CD4-positive, alpha-beta T cell treated with Interleukin-2 at 100 ng/mL for 4 hours (primary cell): ENCODE results near the gene ARMH1.
"Not testable (repeated sequence)": the region's sequence is repeated elsewhere in the genome, so short reads cannot be mapped to it uniquely, and the experiment has no call there.

Source experiments
- DNase-seq: peaks from one replicate; pipeline ENCODE4 v3.0.0-alpha.2; 2020; ENCODE audit warnings: low spot score

Gene ARMH1

GRCh38 chr1:44645476-44646244 lies 28.9 kb upstream of the ARMH1 start:
- DNase-seq = no peak

GRCh38 chr1:44646261-44647110 lies 28.0 kb upstream of the ARMH1 start:
- DNase-seq = no peak

DNA sequence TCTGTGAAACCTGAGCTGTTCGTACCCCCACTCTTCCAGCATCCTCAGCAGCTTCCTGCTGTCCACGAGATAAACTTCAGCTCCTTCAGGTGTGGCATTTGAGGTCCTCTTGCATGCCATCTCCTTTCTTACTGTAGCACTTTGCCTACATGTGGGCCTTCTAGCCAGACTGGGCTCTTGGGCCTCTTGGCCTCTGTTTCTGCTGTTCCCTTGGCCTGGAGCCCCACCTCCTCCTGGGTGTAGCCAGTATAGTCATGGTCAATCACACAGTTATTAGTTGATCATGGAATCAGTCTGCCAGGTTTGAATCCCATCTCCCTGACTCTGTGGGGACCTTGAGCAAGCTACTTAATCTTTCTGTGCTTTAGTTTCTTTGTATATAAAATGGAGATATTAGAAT lies 26.6 kb upstream of the ARMH1 start:
- no peak for DNase-seq

DNA sequence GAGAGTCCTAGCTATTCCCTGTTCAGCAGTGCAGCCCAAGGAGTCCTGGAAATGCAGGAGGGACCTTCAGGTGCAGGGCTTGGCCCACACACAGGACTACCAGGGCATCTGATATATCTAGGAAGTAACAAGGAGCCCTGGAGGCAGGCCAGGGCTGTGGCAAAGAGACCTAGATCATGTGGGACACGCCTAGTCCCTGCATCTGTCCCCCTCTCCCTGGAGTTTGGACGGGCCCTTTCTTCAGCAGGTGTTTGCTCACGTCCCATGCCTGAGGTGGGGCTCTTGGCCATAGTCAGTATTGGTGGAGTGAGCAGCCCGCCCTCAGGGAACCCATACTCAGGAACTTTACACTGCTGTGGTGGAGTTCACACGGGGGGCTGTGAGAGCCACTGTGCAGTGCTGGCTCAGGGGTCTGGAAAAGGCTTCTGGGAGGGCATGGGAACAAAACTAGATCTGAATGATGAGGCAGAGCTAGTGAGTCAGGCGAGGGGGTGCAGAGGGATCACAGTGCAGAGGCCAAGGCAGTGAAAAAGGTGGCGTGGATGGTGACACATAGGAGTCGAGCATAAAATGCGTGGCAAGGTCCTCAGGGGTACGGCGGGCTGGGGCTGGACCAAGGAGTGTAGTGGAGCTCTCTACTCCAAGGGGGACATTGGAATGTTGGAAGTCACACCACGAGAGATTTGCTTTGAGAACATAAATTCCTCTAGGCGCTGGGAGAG lies 25.8 kb upstream of the ARMH1 start:
- DNase-seq = no peak

GRCh38 chr1:44649788-44650158 lies 24.7 kb upstream of the ARMH1 start:
- no peak for DNase-seq

- DNase-seq = no peak
Measured at GRCh38 chr1:44650159-44650831, 24.2 kb upstream of the ARMH1 start.

DNA sequence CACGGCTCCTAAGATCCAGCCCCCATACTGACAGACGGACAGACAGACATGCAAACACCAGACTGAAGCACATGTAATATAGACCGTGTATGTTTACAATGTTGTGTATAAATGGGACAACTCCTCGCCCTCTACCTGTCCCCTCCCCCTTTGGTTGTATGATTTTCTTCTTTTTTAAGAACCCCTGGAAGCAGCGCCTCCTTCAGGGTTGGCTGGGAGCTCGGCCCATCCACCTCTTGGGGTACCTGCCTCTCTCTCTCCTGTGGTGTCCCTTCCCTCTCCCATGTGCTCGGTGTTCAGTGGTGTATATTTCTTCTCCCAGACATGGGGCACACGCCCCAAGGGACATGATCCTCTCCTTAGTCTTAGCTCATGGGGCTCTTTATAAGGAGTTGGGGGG lies 23.4 kb upstream of the ARMH1 start:
- DNase-seq = no peak

DNA sequence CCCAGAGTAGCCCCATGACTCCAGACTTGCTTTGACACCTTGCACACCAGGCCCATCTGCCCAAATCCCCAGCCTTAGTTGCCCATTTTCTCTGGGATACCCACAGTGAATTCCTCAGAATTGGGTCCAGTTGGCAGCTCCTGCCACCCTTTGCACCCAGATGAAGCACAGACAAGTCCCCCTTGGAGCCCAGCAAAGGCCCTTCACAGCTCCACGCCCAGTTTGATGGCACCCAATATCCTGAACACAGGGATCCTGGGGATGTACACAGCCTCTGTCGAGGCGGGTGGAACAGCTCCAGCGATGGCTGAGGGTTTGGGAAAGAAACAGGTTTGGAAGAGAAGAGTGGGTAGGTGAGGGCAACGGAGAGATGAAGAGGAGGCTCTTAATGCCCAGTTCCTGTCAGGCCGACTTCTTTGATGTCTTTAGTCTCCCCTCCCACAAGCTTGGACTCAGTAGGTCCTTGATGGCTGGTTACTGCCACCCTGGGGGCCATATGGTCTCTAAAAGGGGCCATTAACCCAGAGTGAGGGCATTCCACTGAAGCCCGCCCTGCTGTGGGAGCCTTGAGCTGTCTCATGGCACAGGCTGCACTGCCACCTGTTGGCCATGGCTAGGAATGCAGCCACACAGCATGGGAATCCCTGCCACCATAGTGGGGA lies 21.9 kb upstream of the ARMH1 start:
- DNase-seq = peak; percentile 80

- no peak for DNase-seq
Measured at GRCh38 chr1:44653107-44653964, 21.2 kb upstream of the ARMH1 start.

- DNase-seq = no peak
Measured at GRCh38 chr1:44654621-44655187, 19.8 kb upstream of the ARMH1 start.

DNA sequence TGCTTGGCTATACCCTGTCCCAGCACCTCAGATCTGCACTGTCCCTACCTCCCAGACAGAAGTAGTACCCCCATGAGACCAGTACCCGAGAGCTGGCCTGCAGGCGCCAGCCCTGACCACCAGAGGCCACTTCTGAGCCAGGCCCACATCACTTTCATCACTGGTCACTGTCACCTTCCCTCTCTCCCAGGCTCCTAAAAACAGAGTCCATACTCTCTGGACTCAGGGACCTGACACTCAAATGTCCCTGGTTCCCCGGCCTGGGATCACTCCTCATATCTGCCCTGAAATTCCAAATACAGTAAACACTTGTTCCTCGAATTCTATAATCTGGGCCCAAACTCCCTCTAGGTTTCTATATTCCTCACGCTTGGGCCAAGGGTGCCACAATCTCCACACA lies 18.9 kb upstream of the ARMH1 start:
- no peak for DNase-seq

DNA sequence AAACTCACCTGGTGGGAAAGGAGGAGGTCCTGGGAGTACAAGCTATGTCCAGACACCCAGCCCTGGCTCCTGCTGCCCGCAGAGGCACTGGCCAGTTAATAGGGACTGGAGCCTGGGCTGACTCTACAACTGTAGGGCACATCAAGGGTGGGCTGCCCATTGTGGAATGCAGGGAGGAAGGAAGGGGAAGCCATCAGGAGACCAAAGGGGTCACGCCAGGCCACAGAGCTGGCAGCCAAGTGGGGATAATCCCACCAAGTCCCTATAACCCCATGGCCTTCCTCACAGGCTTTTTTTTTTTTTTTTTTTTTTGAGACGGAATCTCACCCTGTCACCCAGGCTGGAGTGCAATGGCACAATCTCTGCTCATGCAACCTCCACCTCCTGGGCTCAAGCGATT lies 14.9 kb upstream of the ARMH1 start:
- no peak for DNase-seq

- DNase-seq = no peak
Measured at GRCh38 chr1:44660176-44660575, 14.3 kb upstream of the ARMH1 start.

GRCh38 chr1:44661781-44662682 lies 12.5 kb upstream of the ARMH1 start:
- no peak for DNase-seq

DNA sequence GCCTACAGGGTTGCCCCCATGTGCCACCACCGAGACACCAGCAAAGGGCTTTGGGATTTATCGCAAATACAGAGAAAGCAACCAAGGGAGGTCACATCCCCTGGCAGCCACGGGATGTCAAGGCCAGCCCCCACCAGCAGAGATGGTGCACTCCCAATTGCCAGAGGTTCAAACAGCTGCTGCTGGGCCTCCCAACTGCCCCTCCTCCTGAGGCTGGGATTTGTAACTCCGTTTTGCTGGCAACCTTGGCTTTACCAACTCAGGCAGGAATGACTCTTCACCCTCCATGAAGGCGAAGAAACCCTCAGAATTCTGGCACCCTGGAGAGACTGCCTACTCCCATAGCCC lies 11.9 kb upstream of the ARMH1 start:
- DNase-seq = no peak

DNA sequence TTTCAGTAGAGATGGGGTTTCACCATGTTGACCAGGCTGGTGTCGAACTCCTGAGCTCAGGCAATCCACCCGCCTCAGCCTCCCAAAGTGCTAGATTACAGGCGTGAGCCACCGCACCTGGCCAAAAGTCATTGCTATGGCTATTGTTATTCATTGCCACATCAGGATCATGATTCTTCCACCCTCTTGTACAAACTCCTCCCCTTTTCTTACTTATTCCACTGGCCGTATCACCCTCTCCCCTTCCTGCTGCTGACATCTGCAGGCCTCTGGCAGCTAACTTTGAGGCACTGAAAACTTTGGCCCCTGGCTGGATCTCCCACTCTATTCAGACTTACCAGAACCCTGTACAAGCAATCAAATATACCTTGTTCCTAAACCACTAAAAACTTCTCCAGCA lies 11.1 kb upstream of the ARMH1 start:
- no peak for DNase-seq

GRCh38 chr1:44664730-44665370 lies 9.7 kb upstream of the ARMH1 start:
- no peak for DNase-seq

DNA sequence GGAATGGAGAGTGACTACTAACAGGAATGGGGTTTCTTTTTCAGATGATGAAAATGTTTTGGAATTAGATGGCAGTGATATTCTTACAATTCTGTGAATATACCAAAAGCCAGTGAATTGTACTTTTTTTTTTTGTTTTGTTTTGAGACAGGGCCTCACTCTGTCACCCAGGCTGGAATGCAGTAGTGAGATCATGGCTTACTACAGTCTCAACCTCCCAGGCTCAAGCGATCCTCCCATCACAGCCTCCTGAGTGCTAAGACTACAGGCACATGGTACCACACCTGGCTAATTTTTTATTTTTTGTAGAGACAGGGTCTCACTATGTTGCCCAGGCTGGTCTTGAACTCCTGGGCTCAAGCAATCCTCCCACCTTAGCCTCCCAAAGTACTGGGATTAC lies 7.8 kb upstream of the ARMH1 start:
- not testable (repeated sequence) for DNase-seq
